Adrenal gland (tissue), 5 donors: Measurements from ENCODE around the gene LPXN.

Experiments used
- CTCF ChIP-seq, 6 experiments: fragments of 450-650 bp in 4 of 6; fragments of 200-600 bp in 2 of 6; sonication (generic) in 1 of 6; IDR thresholded peaks; 1 replicate in 5 of 6; 2 replicates in 1 of 6; pipeline versions ENCODE4 v1.5.1 to v1.8.0; 2016 to 2021; ENCODE audit warnings: antibody characterized with exemption in 6 of 6, mild to moderate bottlenecking in 2 of 6, moderate library complexity in 1 of 6
- POLR2A ChIP-seq, 2 donors: fragments of 450-650 bp; IDR thresholded peaks; one replicate each; pipeline ENCODE4 v1.6.1; 2017; ENCODE audit warnings: antibody characterized with exemption in 2 of 2, mild to moderate bottlenecking in 2 of 2, moderate library complexity in 1 of 2
- donor health status: DM: no; HTN: no; CAD: no.

GRCh38 chr11:58615559-58615958 is 39.9 kb upstream of the LPXN start:
- TF ChIP-seq POLR2A (IDR thresholded peaks at IDR 0.05) (no peak), CTCF (IDR thresholded peaks at IDR 0.05) (no peak)
